ENCODE results near the gene TAMM41. TPM values are rescaled to one million over a fixed set of nuclear protein-coding genes. Genes with fewer than 3 reads are reported as not detected.
A peak's percentile ranks its signal among the peaks of the same experiment; 100 is the strongest.

TAMM41 gene
- total RNA-seq, 1 experiment from 2014 or later = 25.3 TPM

DNA sequence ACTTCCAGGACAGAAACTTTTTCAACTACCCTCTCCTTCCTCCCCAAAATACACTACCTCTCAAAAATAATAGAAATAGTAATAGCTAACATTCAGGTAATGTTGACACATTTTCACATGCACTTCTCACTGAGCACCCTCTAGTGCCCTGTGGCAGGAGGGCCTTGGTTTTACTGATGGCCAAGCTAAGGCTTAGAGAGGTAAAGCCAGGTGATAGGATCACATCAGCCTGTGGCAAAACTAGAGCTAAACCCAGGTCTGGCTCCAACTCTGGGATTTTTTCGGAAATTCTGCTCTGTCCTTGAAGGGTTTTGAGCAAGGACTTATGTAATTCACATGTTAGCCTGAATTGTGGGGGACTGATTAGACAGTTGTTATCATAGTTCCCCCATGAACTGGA lies 922 bp upstream of the TAMM41 start:
- Histone ChIP-seq H3K4me3 (ENCODE audit: low read depth, low read length, poor library complexity, severe bottlenecking) (no peak overlapping the region), H3K4me1 (ENCODE audit: insufficient read depth, low read length, poor library complexity, severe bottlenecking) (no peaks in the 10 kb centered on the region), H3K27me3 (replicated peaks; ENCODE audit: insufficient read depth, low read depth, low read length, poor library complexity) (peaks cover 1% of the 10 kb centered on the region), H3K27ac (ENCODE audit: low read depth, low read length, poor library complexity, severe bottlenecking) (no peak overlapping the region), H3K9me3 (ENCODE audit: low read depth, low read length, poor library complexity, severe bottlenecking) (no peaks in the 10 kb centered on the region), H3K36me3 (ENCODE audit: insufficient read depth, low read length, poor library complexity, severe bottlenecking) (peaks cover 16% of the 10 kb centered on the region)
- intact Hi-C loops (cut with micrococcal nuclease; ENCODE audit: unreplicated experiment) = no loop called here
- no TSS peak for BruUV-seq (replicated peaks)
- TF ChIP-seq EZH2 (IDR thresholded peaks at IDR 0.05; ENCODE audit: borderline replicate concordance, low read depth, low read length, poor library complexity, severe bottlenecking) = no peak
- TF ChIP-seq, protein P1, sequence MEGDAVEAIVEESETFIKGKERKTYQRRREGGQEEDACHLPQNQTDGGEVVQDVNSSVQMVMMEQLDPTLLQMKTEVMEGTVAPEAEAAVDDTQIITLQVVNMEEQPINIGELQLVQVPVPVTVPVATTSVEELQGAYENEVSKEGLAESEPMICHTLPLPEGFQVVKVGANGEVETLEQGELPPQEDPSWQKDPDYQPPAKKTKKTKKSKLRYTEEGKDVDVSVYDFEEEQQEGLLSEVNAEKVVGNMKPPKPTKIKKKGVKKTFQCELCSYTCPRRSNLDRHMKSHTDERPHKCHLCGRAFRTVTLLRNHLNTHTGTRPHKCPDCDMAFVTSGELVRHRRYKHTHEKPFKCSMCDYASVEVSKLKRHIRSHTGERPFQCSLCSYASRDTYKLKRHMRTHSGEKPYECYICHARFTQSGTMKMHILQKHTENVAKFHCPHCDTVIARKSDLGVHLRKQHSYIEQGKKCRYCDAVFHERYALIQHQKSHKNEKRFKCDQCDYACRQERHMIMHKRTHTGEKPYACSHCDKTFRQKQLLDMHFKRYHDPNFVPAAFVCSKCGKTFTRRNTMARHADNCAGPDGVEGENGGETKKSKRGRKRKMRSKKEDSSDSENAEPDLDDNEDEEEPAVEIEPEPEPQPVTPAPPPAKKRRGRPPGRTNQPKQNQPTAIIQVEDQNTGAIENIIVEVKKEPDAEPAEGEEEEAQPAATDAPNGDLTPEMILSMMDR (conservative IDR thresholded peaks at IDR 0.05; ENCODE audit: low read depth, low read length) = no peak
- ChIA-PET POLR2A (ENCODE audit: low non-redundant PET) (interaction anchor here (0.6 kb wide), 1 partner anchor 627 kb away, joined by 3 read pairs; no protein-coding TSS in a partner anchor), CTCF (no interaction called here)
- DNase-seq (ENCODE audit: low spot score) = no peak

DNA sequence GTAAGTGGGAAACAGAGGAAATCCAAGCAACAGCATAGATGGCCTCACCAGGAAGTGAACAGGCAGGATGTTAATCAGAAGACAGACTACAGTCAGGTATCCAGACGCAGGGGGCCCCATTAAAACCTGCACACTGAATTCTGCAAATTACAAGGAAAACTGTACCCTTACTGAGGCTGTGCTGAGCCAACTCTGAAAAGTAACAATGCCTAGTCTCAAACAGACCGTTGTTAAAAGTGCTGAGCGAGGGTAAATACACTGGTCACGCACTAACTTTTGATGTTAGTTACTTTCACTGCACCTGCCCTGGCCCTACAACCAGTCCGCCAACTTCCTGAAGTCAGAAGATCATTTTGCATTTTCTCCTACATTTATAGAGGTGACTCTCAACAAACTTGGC lies 1.0 kb downstream of the TAMM41 start:
- CTCF ChIA-PET = no interaction called here
- H3K9me3 ChIP-seq (ENCODE audit: low read depth, low read length, poor library complexity, severe bottlenecking) = no peaks in the 10 kb centered on the region
- TF ChIP-seq EZH2 (IDR thresholded peaks at IDR 0.05; ENCODE audit: borderline replicate concordance, low read depth, low read length, poor library complexity, severe bottlenecking) = no peak
- TF ChIP-seq, protein P1 (conservative IDR thresholded peaks at IDR 0.05; ENCODE audit: low read depth, low read length) = no peak
- no peak for DNase-seq (ENCODE audit: low spot score)
- H3K36me3 ChIP-seq (ENCODE audit: insufficient read depth, low read length, poor library complexity, severe bottlenecking) = peaks cover 29% of the 10 kb centered on the region
- no peaks in the 10 kb centered on the region for H3K27me3 ChIP-seq (replicated peaks; ENCODE audit: insufficient read depth, low read depth, low read length, poor library complexity)
- H3K27ac ChIP-seq (ENCODE audit: low read depth, low read length, poor library complexity, severe bottlenecking) = peak overlapping the region; percentile 79
- POLR2A ChIA-PET (ENCODE audit: low non-redundant PET) = no interaction called here
- H3K4me3 ChIP-seq (ENCODE audit: low read depth, low read length, poor library complexity, severe bottlenecking) = peak overlapping the region; percentile 88
- BruUV-seq (replicated peaks) = TSS peak; percentile 62
- H3K4me1 ChIP-seq (ENCODE audit: insufficient read depth, low read length, poor library complexity, severe bottlenecking) = no peaks in the 10 kb centered on the region
- intact Hi-C loops (cut with micrococcal nuclease; ENCODE audit: unreplicated experiment) = no loop called here

DNA sequence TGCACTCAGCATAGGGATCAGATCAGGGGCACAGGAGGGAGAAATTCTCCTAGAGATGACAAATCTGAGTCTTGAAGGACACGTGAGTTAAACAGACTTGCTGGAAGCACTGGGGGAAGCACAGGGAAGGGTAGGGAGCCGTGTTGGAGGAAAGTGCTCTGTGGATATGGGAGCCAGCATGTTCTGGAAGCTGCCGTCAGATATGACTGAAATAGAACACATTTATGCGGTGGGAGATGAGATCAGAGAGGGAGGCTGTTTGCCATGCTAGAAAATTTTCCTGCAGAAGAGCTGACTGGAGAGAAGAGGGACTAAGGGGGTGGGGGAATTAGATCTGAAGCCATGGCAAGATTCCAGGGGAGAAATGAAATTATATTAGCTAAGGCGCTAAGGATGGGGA lies 1.8 kb downstream of the TAMM41 start:
- ChIA-PET POLR2A (ENCODE audit: low non-redundant PET) (no interaction called here), CTCF (no interaction called here)
- Histone ChIP-seq H3K4me3 (ENCODE audit: low read depth, low read length, poor library complexity, severe bottlenecking) (no peak overlapping the region), H3K4me1 (ENCODE audit: insufficient read depth, low read length, poor library complexity, severe bottlenecking) (no peaks in the 10 kb centered on the region), H3K9me3 (ENCODE audit: low read depth, low read length, poor library complexity, severe bottlenecking) (no peaks in the 10 kb centered on the region), H3K36me3 (ENCODE audit: insufficient read depth, low read length, poor library complexity, severe bottlenecking) (peaks cover 36% of the 10 kb centered on the region), H3K27me3 (replicated peaks; ENCODE audit: insufficient read depth, low read depth, low read length, poor library complexity) (no peaks in the 10 kb centered on the region), H3K27ac (ENCODE audit: low read depth, low read length, poor library complexity, severe bottlenecking) (no peak overlapping the region)
- no TSS peak for BruUV-seq (replicated peaks)
- intact Hi-C loops (cut with micrococcal nuclease; ENCODE audit: unreplicated experiment) = no loop called here
- DNase-seq (ENCODE audit: low spot score) = no peak
- no peak for TF ChIP-seq EZH2 (IDR thresholded peaks at IDR 0.05; ENCODE audit: borderline replicate concordance, low read depth, low read length, poor library complexity, severe bottlenecking)
- TF ChIP-seq, protein P1 (conservative IDR thresholded peaks at IDR 0.05; ENCODE audit: low read depth, low read length) = no peak

Data from A673 (cell line).